ENCODE measurements around the gene FNDC5.

- TF ChIP-seq EZH2phosphoT487 (conservative IDR thresholded peaks at IDR 0.05; ENCODE audit: low read length), result no peak
- TF ChIP-seq, protein P1, sequence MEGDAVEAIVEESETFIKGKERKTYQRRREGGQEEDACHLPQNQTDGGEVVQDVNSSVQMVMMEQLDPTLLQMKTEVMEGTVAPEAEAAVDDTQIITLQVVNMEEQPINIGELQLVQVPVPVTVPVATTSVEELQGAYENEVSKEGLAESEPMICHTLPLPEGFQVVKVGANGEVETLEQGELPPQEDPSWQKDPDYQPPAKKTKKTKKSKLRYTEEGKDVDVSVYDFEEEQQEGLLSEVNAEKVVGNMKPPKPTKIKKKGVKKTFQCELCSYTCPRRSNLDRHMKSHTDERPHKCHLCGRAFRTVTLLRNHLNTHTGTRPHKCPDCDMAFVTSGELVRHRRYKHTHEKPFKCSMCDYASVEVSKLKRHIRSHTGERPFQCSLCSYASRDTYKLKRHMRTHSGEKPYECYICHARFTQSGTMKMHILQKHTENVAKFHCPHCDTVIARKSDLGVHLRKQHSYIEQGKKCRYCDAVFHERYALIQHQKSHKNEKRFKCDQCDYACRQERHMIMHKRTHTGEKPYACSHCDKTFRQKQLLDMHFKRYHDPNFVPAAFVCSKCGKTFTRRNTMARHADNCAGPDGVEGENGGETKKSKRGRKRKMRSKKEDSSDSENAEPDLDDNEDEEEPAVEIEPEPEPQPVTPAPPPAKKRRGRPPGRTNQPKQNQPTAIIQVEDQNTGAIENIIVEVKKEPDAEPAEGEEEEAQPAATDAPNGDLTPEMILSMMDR (IDR thresholded peaks at IDR 0.05; ENCODE audit: insufficient read depth, low read length, poor library complexity, severe bottlenecking), result no peak
Measured at GRCh38 chr1:32898056-32898455, 27.3 kb upstream of the FNDC5 start.

Measured in SU-DHL-6 (cell line).